GM12878 (cell line): ENCODE measurements around the gene PDK3. TPM values are rescaled to one million over a fixed set of nuclear protein-coding genes. Genes with fewer than 3 reads are reported as not detected.

Source experiments
- ATAC-seq: fragments of 200-7000 bp; cut with Tn5 transposase; 3 replicates; pipeline ENCODE4 v1.9.1; 2020; ENCODE audit warnings: mild to moderate bottlenecking, moderate library complexity
- BruUV-seq: library from RNA; stranded (reverse); fragments of 400-500 nt; replicated peaks from 2 replicates; lab custom pipeline; 2021; lab: Mats Ljungman, UMichigan
- CTCF ChIA-PET: fragments of 300-600 bp; sonication (Branson Sonifier 250); formaldehyde crosslinking; extraction: SDS; loops from one replicate; lab custom pipeline; 2021; ENCODE audit warnings: inconsistent platforms; lab: Yijun Ruan, JAX
- POLR2A ChIA-PET: fragments of 350-600 bp; formaldehyde crosslinking; extraction: SDS; loops from one replicate; lab custom pipeline; 2021; ENCODE audit warnings: inconsistent platforms; lab: Charles Lee
- RAD21 ChIA-PET: fragments of 300-600 bp; sonication (Branson Sonifier 250); formaldehyde crosslinking; loops from one replicate; lab custom pipeline; 2023; ENCODE audit warnings: antibody characterized with exemption; ENCODE audit not compliant: unreplicated experiment; lab: Charles Lee
- SMC1A ChIA-PET: fragments of 300-600 bp; sonication (Branson Sonifier 250); formaldehyde crosslinking; loops from one replicate; lab custom pipeline; 2023; ENCODE audit not compliant: unreplicated experiment, uncharacterized antibody; lab: Charles Lee
- DNase-seq: peaks from one replicate; pipeline ENCODE4 v3.0.0-alpha.2; 2011; ENCODE audit warnings: low read depth, low spot score
- FAIRE-seq: peaks from 3 replicates; lab custom pipeline; 2011; peaks lifted over from hg19 to GRCh38; lab: Jason Lieb, UNC
- H2AFZ ChIP-seq: 2 replicates; pipeline ENCODE4 v1.6.0; 2011; ENCODE audit warnings: low read depth, low read length, control low read depth; ENCODE audit not compliant: control insufficient read depth
- H3K27ac ChIP-seq: 2 replicates; pipeline ENCODE4 v1.5.1; 2011; ENCODE audit warnings: control low read depth; ENCODE audit not compliant: control insufficient read depth, insufficient read depth
- H3K27me3 ChIP-seq, 2 experiments: replicated peaks in 1 of 2; 2 replicates each; pipeline versions ENCODE4 v1.6.0 to v1.6.1; 2011; ENCODE audit warnings: low read length in 1 of 2; ENCODE audit not compliant: control insufficient read depth in 2 of 2, insufficient read depth in 2 of 2
- H3K36me3 ChIP-seq, 2 experiments: 2 replicates each; pipeline ENCODE4 v1.5.1; 2011; ENCODE audit warnings: low read length in 1 of 2; ENCODE audit not compliant: control insufficient read depth in 2 of 2, insufficient read depth in 2 of 2
- H3K4me1 ChIP-seq: 2 replicates; pipeline ENCODE4 v1.6.1; 2011; ENCODE audit warnings: mild to moderate bottlenecking, low read length, moderate library complexity, mixed read lengths; ENCODE audit not compliant: control insufficient read depth, insufficient read depth
- H3K4me2 ChIP-seq: 2 replicates; pipeline ENCODE4 v1.6.0; 2011; ENCODE audit warnings: control low read depth; ENCODE audit not compliant: control insufficient read depth, insufficient read depth
- H3K4me3 ChIP-seq: fragments of 200-600 bp; sonication (generic); 2 replicates; pipeline ENCODE4 v1.5.1; 2016
- H3K79me2 ChIP-seq: 2 replicates; pipeline ENCODE4 v1.6.0; 2011; ENCODE audit warnings: low read length; ENCODE audit not compliant: control insufficient read depth, insufficient read depth
- H3K9ac ChIP-seq: 2 replicates; pipeline ENCODE4 v1.8.0; 2011; ENCODE audit warnings: low read length, control low read depth, mixed read lengths; ENCODE audit not compliant: control insufficient read depth, insufficient read depth
- H3K9me3 ChIP-seq: replicated peaks from 3 replicates; pipeline ENCODE4 v1.5.1; 2011; ENCODE audit warnings: mild to moderate bottlenecking, low read length; ENCODE audit not compliant: control insufficient read depth, insufficient read depth
- H4K20me1 ChIP-seq: 2 replicates; pipeline ENCODE4 v1.6.0; 2011; ENCODE audit not compliant: control insufficient read depth, insufficient read depth
- IRF3 ChIP-seq: fragments of 450-650 bp; IDR thresholded peaks from 2 replicates; pipeline ENCODE4 v1.6.1; 2014; ENCODE audit warnings: mild to moderate bottlenecking
- KDM1A ChIP-seq: fragments of 200-600 bp; sonication (generic); IDR thresholded peaks from 2 replicates; pipeline ENCODE4 v1.6.1; 2016; ENCODE audit warnings: borderline replicate concordance
- MXI1 ChIP-seq: fragments of 150-350 bp; IDR thresholded peaks from 2 replicates; pipeline ENCODE4 v1.6.1; 2011; ENCODE audit warnings: low read depth, mild to moderate bottlenecking, inconsistent platforms, low read length, improper control_type of control experiment
- NFXL1 ChIP-seq: fragments of 450-650 bp; IDR thresholded peaks from 2 replicates; pipeline ENCODE4 v1.6.1; 2017; ENCODE audit warnings: antibody characterized with exemption, mild to moderate bottlenecking, borderline replicate concordance
- POLR2A ChIP-seq: IDR thresholded peaks from 2 replicates; pipeline ENCODE4 v1.6.1; 2011; ENCODE audit warnings: low read depth, mild to moderate bottlenecking, low read length
- RELB ChIP-seq: fragments of 450-650 bp; IDR thresholded peaks from 2 replicates; pipeline ENCODE4 v1.6.1; 2017; ENCODE audit warnings: low read depth, mild to moderate bottlenecking, moderate library complexity
- YBX1 ChIP-seq: fragments of 450-650 bp; IDR thresholded peaks from 2 replicates; pipeline ENCODE4 v1.6.1; 2016; ENCODE audit warnings: antibody characterized with exemption
- WGBS: methylation state at CpG from one replicate; pipeline ENCODE4 v1.1.6; 2016; ENCODE audit warnings: low lambda C conversion rate; ENCODE audit not compliant: insufficient replicate concordance, insufficient coverage; ENCODE audit errors: missing lambda C conversion rate; 5-methylcytosine and 5-hydroxymethylcytosine counted together
- in situ Hi-C: fragments of 300-500 bp; cut with MboI; formaldehyde crosslinking; loops from 9 replicates; pipeline ENCODE4 v1.14.3; 2018; ENCODE audit warnings: mixed read lengths
- intact Hi-C: fragments of 100-400 bp; cut with micrococcal nuclease; formaldehyde crosslinking; loops from one replicate; pipeline ENCODE4 v1.14.2; 2022; ENCODE audit not compliant: unreplicated experiment
- polyA plus RNA-seq, 11 experiments: library from polyadenylated mRNA; depleted of rRNA in 4 of 11; unstranded in 6 of 11; stranded (reverse) in 5 of 11; fragments of >200 nt; fragmentation: Nextera tagmentation in 4 of 11; fragmentation: Illumina TruSeq in 1 of 11; extraction: Ambion mirVana in 4 of 11; extraction: Trizol in 1 of 11; gene quantifications; 1 replicate in 1 of 11; 2 replicates in 10 of 11; pipeline versions ENCODE4 v1.2.1 to v1.2.3, GENCODE V29; 2011 to 2016; ENCODE audit warnings: inconsistent platforms in 2 of 11, missing spikeins in 2 of 11, low read depth in 1 of 11
- total RNA-seq, 4 experiments: library from RNA; depleted of rRNA in 3 of 4; stranded (reverse); fragments of >200 nt in 3 of 4; fragmentation: Illumina TruSeq in 1 of 4; extraction: Trizol in 1 of 4; gene quantifications; 2 replicates each; pipeline versions ENCODE4 v1.2.1 to v1.2.3, GENCODE V29; 2013 to 2021
- TF ChIP-seq, protein P1 (sequence below): IDR thresholded peaks from 2 replicates; pipeline ENCODE4 v1.6.1; 2011; ENCODE audit warnings: borderline replicate concordance, low read depth, mild to moderate bottlenecking, moderate library complexity, low read length; ENCODE audit not compliant: insufficient read depth, poor library complexity, severe bottlenecking

The PDK3 gene
- total and polyA plus RNA-seq, 10 of the 15 experiments (the other 5 are each of a cell fraction or from before 2014, with no cell fraction given) = 4.2 to 54.6 (median 21.9) TPM

DNA sequence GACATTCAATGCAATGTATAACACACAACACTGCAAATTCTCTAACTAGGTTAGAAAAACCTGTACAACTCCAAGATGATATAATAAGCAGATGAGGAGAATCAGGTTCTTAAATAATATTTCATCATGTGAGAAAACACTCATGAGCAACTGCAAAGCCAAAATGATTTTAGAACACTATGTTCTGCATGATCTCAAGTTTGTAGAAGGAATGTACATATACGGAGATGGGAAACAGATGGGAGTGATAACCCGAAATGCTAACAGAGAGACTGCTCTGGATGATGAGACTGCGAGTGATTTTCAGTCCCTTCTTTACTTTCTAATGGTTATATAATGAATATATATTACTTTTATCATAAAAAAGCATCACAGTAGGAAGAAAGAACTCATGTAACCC, 101.2 kb downstream of the PDK3 start:
- 72% methylated on average over 3 of the region's 3 CpGs for WGBS
- DNase-seq = no peak

GRCh38 chrX:24567169-24567568, 102.1 kb downstream of the PDK3 start:
- ATAC-seq (no peak), FAIRE-seq (no peak), DNase-seq (no peak)
- no TSS peak for BruUV-seq
- no peaks in the 10 kb centered on the region for H3K36me3 ChIP-seq
- ChIA-PET POLR2A (no interaction called here), RAD21 (no interaction called here), SMC1A (no interaction called here), CTCF (interaction anchor here (0.8 kb wide), 1 partner anchor 582 kb away, joined by 3 read pairs; no protein-coding TSS in a partner anchor)
- no peak overlapping the region for H3K9ac ChIP-seq
- no peak overlapping the region for H3K4me3 ChIP-seq
- H3K79me2 ChIP-seq = no peaks in the 10 kb centered on the region
- in situ Hi-C loops (no loop called here), intact Hi-C loops (loop anchor here (10.0 kb wide), 1 partner anchor 302 kb away; no protein-coding TSS in a partner anchor)
- no peaks in the 10 kb centered on the region for H3K9me3 ChIP-seq
- WGBS = 37% methylated on average over 4 of the region's 4 CpGs
- H3K27me3 ChIP-seq = no peaks in the 10 kb centered on the region
- no peaks in the 10 kb centered on the region for H3K4me1 ChIP-seq
- H4K20me1 ChIP-seq = no peaks in the 10 kb centered on the region
- H2AFZ ChIP-seq = no peak overlapping the region
- TF ChIP-seq POLR2A = no peak
- TF ChIP-seq, protein P1, sequence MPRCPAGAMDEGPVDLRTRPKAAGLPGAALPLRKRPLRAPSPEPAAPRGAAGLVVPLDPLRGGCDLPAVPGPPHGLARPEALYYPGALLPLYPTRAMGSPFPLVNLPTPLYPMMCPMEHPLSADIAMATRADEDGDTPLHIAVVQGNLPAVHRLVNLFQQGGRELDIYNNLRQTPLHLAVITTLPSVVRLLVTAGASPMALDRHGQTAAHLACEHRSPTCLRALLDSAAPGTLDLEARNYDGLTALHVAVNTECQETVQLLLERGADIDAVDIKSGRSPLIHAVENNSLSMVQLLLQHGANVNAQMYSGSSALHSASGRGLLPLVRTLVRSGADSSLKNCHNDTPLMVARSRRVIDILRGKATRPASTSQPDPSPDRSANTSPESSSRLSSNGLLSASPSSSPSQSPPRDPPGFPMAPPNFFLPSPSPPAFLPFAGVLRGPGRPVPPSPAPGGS = no peak
- no peak for TF ChIP-seq MXI1
- TF ChIP-seq RELB = no peak
- H3K27ac ChIP-seq = no peak overlapping the region
- no peak overlapping the region for H3K4me2 ChIP-seq

More for the DNA sequence above, 101.2 kb downstream of the PDK3 start:
- ChIA-PET SMC1A (no interaction called here), POLR2A (no interaction called here), RAD21 (no interaction called here), CTCF (interaction anchor here (0.6 to 1.0 kb wide), 2 partner anchors 10 to 75 kb away, joined by 3 read pairs; no protein-coding TSS in a partner anchor)
- Histone ChIP-seq H3K4me1 (no peaks in the 10 kb centered on the region), H3K4me3 (no peak overlapping the region), H3K36me3 (no peaks in the 10 kb centered on the region), H3K79me2 (no peaks in the 10 kb centered on the region), H4K20me1 (no peaks in the 10 kb centered on the region), H2AFZ (no peak overlapping the region), H3K27ac (no peak overlapping the region), H3K27me3 (no peaks in the 10 kb centered on the region; a peak in 1 of 4 replicates), H3K4me2 (no peak overlapping the region), H3K9ac (no peak overlapping the region), H3K9me3 (no peaks in the 10 kb centered on the region)
- ATAC-seq = no peak
- no peak for TF ChIP-seq YBX1
- TF ChIP-seq IRF3 = no peak
- TF ChIP-seq NFXL1 = no peak
- TF ChIP-seq KDM1A = no peak
- intact Hi-C loops (loop anchor here (10.0 kb wide), 1 partner anchor 301 kb away; no protein-coding TSS in a partner anchor), in situ Hi-C loops (no loop called here)
- FAIRE-seq = no peak
- BruUV-seq = no TSS peak
